HCT116 (cell line): ENCODE results near the gene YKT6. TPM values are rescaled to one million over a fixed set of nuclear protein-coding genes. Genes with fewer than 3 reads are reported as not detected.

Source experiments
- ATAC-seq: fragments of 200-7000 bp; cut with Tn5 transposase; 2 replicates; pipeline ENCODE4 v1.9.1; 2020; ENCODE audit warnings: mild to moderate bottlenecking, moderate library complexity
- BruUV-seq: library from RNA; stranded (reverse); fragments of 400-500 nt; replicated peaks from 2 replicates; lab custom pipeline; 2021; lab: Mats Ljungman, UMichigan
- CTCF ChIA-PET: fragments of 300-600 bp; sonication (Branson Sonifier 250); formaldehyde crosslinking; loops from one replicate; lab custom pipeline; 2021; ENCODE audit warnings: antibody characterized with exemption; lab: Charles Lee
- POLR2A ChIA-PET: fragments of 300-600, 350-600 bp; sonication (Branson Sonifier 250); formaldehyde crosslinking; loops from one replicate; lab custom pipeline; 2021; ENCODE audit warnings: antibody characterized with exemption; lab: Charles Lee
- RAD21 ChIA-PET, 2 experiments: fragments of 300-600 bp; sonication (Branson Sonifier 250); formaldehyde crosslinking; loops; one replicate each; lab custom pipeline; 2023; ENCODE audit warnings: low total read pairs in 2 of 2; ENCODE audit not compliant: uncharacterized antibody in 2 of 2, unreplicated experiment in 2 of 2, low non-redundant PET in 1 of 2; lab: Charles Lee
- DNase-seq: peaks from one replicate; pipeline ENCODE4 v3.0.0-alpha.2; 2010; ENCODE audit warnings: low read depth, low spot score
- H2AFZ ChIP-seq: fragments of 200-600 bp; shearing (Covaris generic), sonication (generic); 2 replicates; pipeline ENCODE4 v1.6.1; 2017; ENCODE audit warnings: low read depth, mixed run types, mixed read lengths, antibody characterized with exemption, low read length; ENCODE audit not compliant: poor library complexity, severe bottlenecking
- H3K27ac ChIP-seq: 2 replicates; pipeline ENCODE4 v1.5.1; 2012; ENCODE audit warnings: low read depth, low read length
- H3K27me3 ChIP-seq: fragments of 200-600 bp; sonication (generic); 2 replicates; pipeline ENCODE4 v1.6.1; 2016; ENCODE audit warnings: mixed run types, low read length, mixed read lengths; ENCODE audit not compliant: insufficient read depth
- H3K36me3 ChIP-seq, 2 experiments: fragments of 200-500 bp in 1 of 2; fragments of 200-600 bp in 1 of 2; sonication (Bioruptor generic) in 1 of 2; sonication (generic) in 1 of 2; 2 replicates each; pipeline versions ENCODE4 v1.5.1 to v1.6.1; 2014 to 2016; ENCODE audit warnings: low read length in 2 of 2, inconsistent platforms in 1 of 2, mixed read lengths in 1 of 2, mixed run types in 1 of 2; ENCODE audit not compliant: insufficient read depth in 2 of 2, control insufficient read depth in 1 of 2
- H3K4me1 ChIP-seq, 2 experiments: fragments of 200-600 bp in 1 of 2; sonication (generic) in 1 of 2; 2 replicates each; pipeline versions ENCODE4 v1.5.1 to v1.6.1; 2012 to 2017; ENCODE audit warnings: low read length in 2 of 2, inconsistent platforms in 1 of 2, mild to moderate bottlenecking in 1 of 2, mixed read lengths in 1 of 2, mixed run types in 1 of 2, moderate library complexity in 1 of 2; ENCODE audit not compliant: insufficient read depth in 2 of 2, control insufficient read depth in 1 of 2
- H3K4me2 ChIP-seq: fragments of 200-600 bp; sonication (generic); 2 replicates; pipeline ENCODE4 v1.6.1; 2017; ENCODE audit warnings: mixed run types, low read length, mixed read lengths
- H3K4me3 ChIP-seq, 2 experiments: fragments of 200-600 bp in 1 of 2; sonication (generic) in 1 of 2; replicated peaks in 1 of 2; 2 replicates each; pipeline ENCODE4 v1.5.1; 2011 to 2016; ENCODE audit warnings: low read length in 2 of 2, control low read depth in 1 of 2, low read depth in 1 of 2, mild to moderate bottlenecking in 1 of 2, mixed read lengths in 1 of 2, mixed run types in 1 of 2
- H3K79me2 ChIP-seq: fragments of 200-600 bp; sonication (generic); 2 replicates; pipeline ENCODE4 v1.6.1; 2017; ENCODE audit warnings: mild to moderate bottlenecking, mixed run types, low read length, moderate library complexity, mixed read lengths; ENCODE audit not compliant: insufficient read depth
- H3K9ac ChIP-seq: fragments of 200-600 bp; sonication (generic); 2 replicates; pipeline ENCODE4 v1.6.1; 2016; ENCODE audit warnings: low read length, mixed read lengths
- H3K9me2 ChIP-seq: fragments of 200-600 bp; sonication (generic), shearing (Covaris generic); 2 replicates; pipeline ENCODE4 v1.6.1; 2017; ENCODE audit warnings: mixed run types, mild to moderate bottlenecking, moderate library complexity; ENCODE audit not compliant: insufficient read depth
- H3K9me3 ChIP-seq, 2 experiments: fragments of 200-500 bp in 1 of 2; fragments of 200-600 bp in 1 of 2; sonication (Bioruptor generic) in 1 of 2; sonication (generic) in 1 of 2; 2 replicates each; pipeline ENCODE4 v1.6.1; 2014 to 2017; ENCODE audit warnings: low read length in 2 of 2, mixed read lengths in 2 of 2, inconsistent platforms in 1 of 2, low read depth in 1 of 2, mild to moderate bottlenecking in 1 of 2, mixed run types in 1 of 2, moderate library complexity in 1 of 2; ENCODE audit not compliant: control insufficient read depth in 1 of 2, insufficient read depth in 1 of 2
- H4K20me1 ChIP-seq: fragments of 200-600 bp; sonication (generic), shearing (Covaris generic); 2 replicates; pipeline ENCODE4 v1.6.1; 2017; ENCODE audit warnings: mixed run types, mild to moderate bottlenecking, moderate library complexity; ENCODE audit not compliant: insufficient read depth
- ELF1 ChIP-seq: IDR thresholded peaks from 2 replicates; pipeline ENCODE4 v1.6.1; 2012; ENCODE audit warnings: low read depth, borderline replicate concordance
- EZH2 ChIP-seq: fragments of 200-600 bp; sonication (generic); IDR thresholded peaks from 2 replicates; pipeline ENCODE4 v1.6.1; 2017; ENCODE audit warnings: antibody characterized with exemption, mixed run types
- EZH2phosphoT487 ChIP-seq: fragments of 200-600 bp; IDR thresholded peaks from 2 replicates; pipeline ENCODE4 v1.6.1; 2018; ENCODE audit warnings: antibody characterized with exemption, borderline replicate concordance
- FOSL1 ChIP-seq: IDR thresholded peaks from 2 replicates; pipeline ENCODE4 v1.6.1; 2012; ENCODE audit warnings: low read depth
- JUND ChIP-seq: IDR thresholded peaks from 2 replicates; pipeline ENCODE4 v1.6.1; 2012
- POLR2AphosphoS5 ChIP-seq: IDR thresholded peaks from 2 replicates; pipeline ENCODE4 v1.6.1; 2011; ENCODE audit warnings: mild to moderate bottlenecking, low read depth, low read length, moderate library complexity
- SIN3A ChIP-seq: IDR thresholded peaks from 2 replicates; pipeline ENCODE4 v1.6.1; 2012; ENCODE audit warnings: low read depth
- SRF ChIP-seq: IDR thresholded peaks from 2 replicates; pipeline ENCODE4 v1.6.1; 2012; ENCODE audit warnings: low read depth
- YY1 ChIP-seq: IDR thresholded peaks from 2 replicates; pipeline ENCODE4 v1.6.1; 2011; ENCODE audit warnings: low read length, low read depth, moderate library complexity, mild to moderate bottlenecking; ENCODE audit not compliant: insufficient replicate concordance; ENCODE audit errors: extremely low read depth
- ZFX ChIP-seq: fragments of 450-650 bp; IDR thresholded peaks from 2 replicates; pipeline ENCODE4 v1.6.1; 2017
- ZNF274 ChIP-seq: fragments of 200-500 bp; sonication (Bioruptor generic); IDR thresholded peaks from 2 replicates; pipeline ENCODE4 v1.6.1; 2014; ENCODE audit warnings: mild to moderate bottlenecking, low read depth, low read length, inconsistent platforms
- intact Hi-C: fragments of 100-400 bp; cut with micrococcal nuclease; formaldehyde crosslinking; loops from 2 replicates; pipeline ENCODE4 v1.10.0; 2022
- total RNA-seq: library from RNA; stranded (reverse); gene quantifications from one replicate; pipeline ENCODE4 v1.2.1, GENCODE V29; 2021; ENCODE audit not compliant: unreplicated experiment
- TF ChIP-seq, protein P1 (sequence below), 3 experiments: fragments of 200-600 bp in 1 of 3; sonication (generic) in 1 of 3; IDR thresholded peaks in 2 of 3; conservative IDR thresholded peaks in 1 of 3; 2 replicates each; pipeline ENCODE4 v1.5.1; 2012 to 2017; ENCODE audit warnings: low read depth in 2 of 3, low read length in 2 of 3, antibody characterized with exemption in 1 of 3, borderline replicate concordance in 1 of 3, control low read depth in 1 of 3, mild to moderate bottlenecking in 1 of 3, mixed read lengths in 1 of 3, mixed run types in 1 of 3, moderate library complexity in 1 of 3; ENCODE audit not compliant: insufficient read depth in 1 of 3
- TF ChIP-seq, protein P2 (sequence below): IDR thresholded peaks from 2 replicates; pipeline ENCODE4 v1.6.1; 2012; ENCODE audit warnings: low read depth
- TF ChIP-seq, protein P3 (sequence below): IDR thresholded peaks from 2 replicates; pipeline ENCODE4 v1.6.1; 2012

Gene YKT6
- total RNA-seq, 1 experiment from 2014 or later: 84.8 TPM

DNA sequence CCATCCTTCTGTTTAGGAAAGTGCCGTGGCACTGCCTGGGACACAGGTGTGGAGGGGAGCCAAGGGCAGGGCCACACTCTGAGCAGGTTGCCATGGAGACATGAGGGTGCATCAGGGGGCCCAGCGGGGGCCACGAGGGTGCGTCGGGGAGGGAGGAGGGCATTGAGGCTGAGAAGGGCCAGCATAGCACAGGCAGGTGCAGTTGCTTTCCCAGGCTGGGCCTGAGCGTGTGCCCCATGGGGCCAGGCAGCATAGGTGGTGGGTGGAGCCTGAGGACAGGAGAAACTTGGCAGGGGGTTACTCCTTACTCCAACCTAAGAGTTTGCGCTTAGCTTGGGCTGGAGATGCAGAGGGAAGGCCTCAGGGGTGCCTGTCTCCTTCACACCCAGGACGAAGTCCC, 15.2 kb downstream of the YKT6 start:
- Histone ChIP-seq H3K79me2 (no peaks in the 10 kb centered on the region), H3K27me3 (no peaks in the 10 kb centered on the region), H3K9me3 (no peaks in the 10 kb centered on the region), H3K27ac (no peak overlapping the region), H3K4me1 (no peaks in the 10 kb centered on the region), H3K9ac (no peak overlapping the region), H3K4me3 (no peak overlapping the region), H3K4me2 (no peak overlapping the region), H4K20me1 (no peaks in the 10 kb centered on the region), H3K36me3 (peaks cover 8 to 9% of the 10 kb centered on the region in 2 experiments), H3K9me2 (no peaks in the 10 kb centered on the region), H2AFZ (no peak overlapping the region)
- DNase-seq (no peak), ATAC-seq (no peak)
- no TSS peak for BruUV-seq
- ChIA-PET CTCF (no interaction called here), POLR2A (no interaction called here), RAD21 (no interaction called here)
- intact Hi-C loops: no loop called here
- TF ChIP-seq SIN3A: no peak
- no peak for TF ChIP-seq ZFX
- TF ChIP-seq FOSL1: no peak
- no peak for TF ChIP-seq YY1
- TF ChIP-seq, protein P1, sequence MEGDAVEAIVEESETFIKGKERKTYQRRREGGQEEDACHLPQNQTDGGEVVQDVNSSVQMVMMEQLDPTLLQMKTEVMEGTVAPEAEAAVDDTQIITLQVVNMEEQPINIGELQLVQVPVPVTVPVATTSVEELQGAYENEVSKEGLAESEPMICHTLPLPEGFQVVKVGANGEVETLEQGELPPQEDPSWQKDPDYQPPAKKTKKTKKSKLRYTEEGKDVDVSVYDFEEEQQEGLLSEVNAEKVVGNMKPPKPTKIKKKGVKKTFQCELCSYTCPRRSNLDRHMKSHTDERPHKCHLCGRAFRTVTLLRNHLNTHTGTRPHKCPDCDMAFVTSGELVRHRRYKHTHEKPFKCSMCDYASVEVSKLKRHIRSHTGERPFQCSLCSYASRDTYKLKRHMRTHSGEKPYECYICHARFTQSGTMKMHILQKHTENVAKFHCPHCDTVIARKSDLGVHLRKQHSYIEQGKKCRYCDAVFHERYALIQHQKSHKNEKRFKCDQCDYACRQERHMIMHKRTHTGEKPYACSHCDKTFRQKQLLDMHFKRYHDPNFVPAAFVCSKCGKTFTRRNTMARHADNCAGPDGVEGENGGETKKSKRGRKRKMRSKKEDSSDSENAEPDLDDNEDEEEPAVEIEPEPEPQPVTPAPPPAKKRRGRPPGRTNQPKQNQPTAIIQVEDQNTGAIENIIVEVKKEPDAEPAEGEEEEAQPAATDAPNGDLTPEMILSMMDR (IDR thresholded peaks at IDR 0.05 in 2 of 3, conservative IDR thresholded peaks at IDR 0.05 in 1 of 3; ENCODE audit: borderline replicate concordance in 1 of 3, insufficient read depth in 1 of 3, low read depth in 2 of 3, low read length in 2 of 3): no peak
- no peak for TF ChIP-seq JUND
- no peak for TF ChIP-seq POLR2AphosphoS5
- TF ChIP-seq SRF: no peak
- no peak for TF ChIP-seq ELF1
- TF ChIP-seq, protein P2, sequence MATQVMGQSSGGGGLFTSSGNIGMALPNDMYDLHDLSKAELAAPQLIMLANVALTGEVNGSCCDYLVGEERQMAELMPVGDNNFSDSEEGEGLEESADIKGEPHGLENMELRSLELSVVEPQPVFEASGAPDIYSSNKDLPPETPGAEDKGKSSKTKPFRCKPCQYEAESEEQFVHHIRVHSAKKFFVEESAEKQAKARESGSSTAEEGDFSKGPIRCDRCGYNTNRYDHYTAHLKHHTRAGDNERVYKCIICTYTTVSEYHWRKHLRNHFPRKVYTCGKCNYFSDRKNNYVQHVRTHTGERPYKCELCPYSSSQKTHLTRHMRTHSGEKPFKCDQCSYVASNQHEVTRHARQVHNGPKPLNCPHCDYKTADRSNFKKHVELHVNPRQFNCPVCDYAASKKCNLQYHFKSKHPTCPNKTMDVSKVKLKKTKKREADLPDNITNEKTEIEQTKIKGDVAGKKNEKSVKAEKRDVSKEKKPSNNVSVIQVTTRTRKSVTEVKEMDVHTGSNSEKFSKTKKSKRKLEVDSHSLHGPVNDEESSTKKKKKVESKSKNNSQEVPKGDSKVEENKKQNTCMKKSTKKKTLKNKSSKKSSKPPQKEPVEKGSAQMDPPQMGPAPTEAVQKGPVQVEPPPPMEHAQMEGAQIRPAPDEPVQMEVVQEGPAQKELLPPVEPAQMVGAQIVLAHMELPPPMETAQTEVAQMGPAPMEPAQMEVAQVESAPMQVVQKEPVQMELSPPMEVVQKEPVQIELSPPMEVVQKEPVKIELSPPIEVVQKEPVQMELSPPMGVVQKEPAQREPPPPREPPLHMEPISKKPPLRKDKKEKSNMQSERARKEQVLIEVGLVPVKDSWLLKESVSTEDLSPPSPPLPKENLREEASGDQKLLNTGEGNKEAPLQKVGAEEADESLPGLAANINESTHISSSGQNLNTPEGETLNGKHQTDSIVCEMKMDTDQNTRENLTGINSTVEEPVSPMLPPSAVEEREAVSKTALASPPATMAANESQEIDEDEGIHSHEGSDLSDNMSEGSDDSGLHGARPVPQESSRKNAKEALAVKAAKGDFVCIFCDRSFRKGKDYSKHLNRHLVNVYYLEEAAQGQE: no peak
- TF ChIP-seq EZH2phosphoT487: no peak
- TF ChIP-seq, protein P3, sequence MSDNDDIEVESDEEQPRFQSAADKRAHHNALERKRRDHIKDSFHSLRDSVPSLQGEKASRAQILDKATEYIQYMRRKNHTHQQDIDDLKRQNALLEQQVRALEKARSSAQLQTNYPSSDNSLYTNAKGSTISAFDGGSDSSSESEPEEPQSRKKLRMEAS: no peak
- no peak for TF ChIP-seq EZH2
- no peak for TF ChIP-seq ZNF274
